ENCODE measurements around the gene SCD5.

SCD5 gene

GRCh38 chr4:82715731-82716617, 82.6 kb downstream of the SCD5 start:
- ChIA-PET POLR2A (no interaction called here), CTCF (interaction anchor here (1.2 to 1.6 kb wide), 4 partner anchors 10 to 26 kb away, joined by 3 to 5 read pairs (median 3); no protein-coding TSS in a partner anchor)
- no peak for TF ChIP-seq CTCF (IDR thresholded peaks at IDR 0.05; ENCODE audit: control extremely low read depth, extremely low read depth, low read depth, missing control alignments)
- no peak for DNase-seq (ENCODE audit: extremely low spot score)

GRCh38 chr4:82713856-82714255, 84.7 kb downstream of the SCD5 start:
- DNase-seq (ENCODE audit: extremely low spot score) = no peak
- CTCF ChIA-PET = no interaction called here
- TF ChIP-seq CTCF (IDR thresholded peaks at IDR 0.05; ENCODE audit: control extremely low read depth, extremely low read depth, low read depth, missing control alignments) = no peak
- POLR2A ChIA-PET = no interaction called here

GRCh38 chr4:82712561-82712960, 86.0 kb downstream of the SCD5 start:
- ChIA-PET POLR2A (no interaction called here), CTCF (interaction anchor here (1.0 kb wide), 1 partner anchor 9 kb away, joined by 3 read pairs; no protein-coding TSS in a partner anchor)
- DNase-seq (ENCODE audit: extremely low spot score) = no peak
- TF ChIP-seq CTCF (IDR thresholded peaks at IDR 0.05; ENCODE audit: control extremely low read depth, extremely low read depth, low read depth, missing control alignments) = no peak

GRCh38 chr4:82711158-82711785, 87.3 kb downstream of the SCD5 start:
- TF ChIP-seq CTCF (IDR thresholded peaks at IDR 0.05; ENCODE audit: control extremely low read depth, extremely low read depth, low read depth, missing control alignments) = no peak
- ChIA-PET CTCF (interaction anchor here (2.1 kb wide), 1 partner anchor 28 kb away, joined by 7 read pairs; no protein-coding TSS in a partner anchor), POLR2A (no interaction called here)
- no peak for DNase-seq (ENCODE audit: extremely low spot score)

- DNase-seq (ENCODE audit: extremely low spot score) = no peak
- CTCF ChIA-PET = interaction anchor here (2.1 kb wide), 1 partner anchor 28 kb away, joined by 7 read pairs; no protein-coding TSS in a partner anchor
- POLR2A ChIA-PET = no interaction called here
- no peak for TF ChIP-seq CTCF (IDR thresholded peaks at IDR 0.05; ENCODE audit: control extremely low read depth, extremely low read depth, low read depth, missing control alignments)
These were observed 88.2 kb downstream of the SCD5 start for GRCh38 chr4:82710197-82710929.

GRCh38 chr4:82708982-82709381, 89.6 kb downstream of the SCD5 start:
- no peak for DNase-seq (ENCODE audit: extremely low spot score)
- TF ChIP-seq CTCF (IDR thresholded peaks at IDR 0.05; ENCODE audit: control extremely low read depth, extremely low read depth, low read depth, missing control alignments) = no peak
- CTCF ChIA-PET = interaction anchor here (0.6 to 1.2 kb wide), 4 partner anchors 10 to 163 kb away, joined by 3 read pairs; no protein-coding TSS in a partner anchor
- POLR2A ChIA-PET = no interaction called here

All from GM10248 (cell line).